GM12892 (cell line): ENCODE results near the gene FOXP2.

Experiments used
- POLR2A ChIP-seq: IDR thresholded peaks from 2 replicates; pipeline ENCODE4 v1.6.1; 2011; ENCODE audit warnings: low read depth, low read length, control low read depth
- POLR2AphosphoS5 ChIP-seq: IDR thresholded peaks from 2 replicates; pipeline ENCODE4 v1.6.1; 2011; ENCODE audit warnings: low read depth, low read length, control low read depth
- TAF1 ChIP-seq: IDR thresholded peaks from 2 replicates; pipeline ENCODE4 v1.6.1; 2011; ENCODE audit warnings: low read depth, mild to moderate bottlenecking, control low read depth, low read length, borderline replicate concordance

GRCh38 chr7:114662002-114662677, 247.5 kb downstream of the FOXP2 start:
- no peak for TF ChIP-seq POLR2AphosphoS5
- no peak for TF ChIP-seq TAF1
- no peak for TF ChIP-seq POLR2A
